Measurements from ENCODE around the gene TMEM45B.

- TF ChIP-seq GATA2 (IDR thresholded peaks at IDR 0.05; ENCODE audit: low read depth, low read length) (no peak), GATA3 (IDR thresholded peaks at IDR 0.05; ENCODE audit: low read depth, low read length) (no peak)
These were observed 17.4 kb upstream of the TMEM45B start for GRCh38 chr11:129798212-129798611.
